ENCODE measurements around the gene ERG. TPM values are rescaled to one million over a fixed set of nuclear protein-coding genes. Genes with fewer than 3 reads are reported as not detected.

The ERG gene
- polyA plus RNA-seq, 1 of the 3 experiments (the other 2 are of a cell fraction) = not detected

DNA sequence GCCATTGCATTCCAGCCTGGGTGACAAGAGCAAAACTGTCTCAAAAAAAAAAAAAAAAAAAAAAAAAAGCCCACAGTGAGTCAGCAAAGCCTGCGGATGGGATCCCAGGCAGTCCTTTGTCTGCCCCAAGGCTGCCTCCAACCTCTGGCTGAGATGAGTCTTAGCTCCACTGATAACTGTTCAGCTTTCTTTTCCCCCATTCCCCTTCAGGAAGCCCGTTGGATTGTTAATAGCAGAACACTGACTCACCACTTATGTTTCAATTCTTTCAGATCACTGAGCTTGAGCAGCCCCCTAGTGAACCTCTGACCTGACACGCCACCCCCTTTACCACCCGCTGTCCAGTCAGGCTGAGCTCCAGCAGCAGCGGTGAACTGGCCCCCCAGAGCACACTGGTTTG, 57.5 kb downstream of the ERG start:
- Histone ChIP-seq H4K20me1 (ENCODE audit: insufficient read depth) (no peaks in the 10 kb centered on the region), H3K79me2 (ENCODE audit: insufficient read depth) (no peaks in the 10 kb centered on the region), H3K4me3 (ENCODE audit: low read depth in 2 of 2, low read length in 1 of 2) (no peak overlapping the region), H3K27ac (ENCODE audit: low read depth in 2 of 2, low read length in 1 of 2) (peak overlapping the region; percentile 2 to 93; a peak in 3 of 4 replicates), H3K9me2 (no peaks in the 10 kb centered on the region), H2AFZ (ENCODE audit: low read depth) (peak overlapping the region; percentile 52; the same call in 1 of the 2 replicates), H3F3A (replicated peaks; ENCODE audit: insufficient read depth) (peaks cover 28% of the 10 kb centered on the region), H3K4me1 (ENCODE audit: control insufficient read depth in 1 of 2, insufficient read depth in 2 of 2, low read depth in 1 of 2, low read length in 1 of 2) (peaks cover 17 to 26% of the 10 kb centered on the region in 2 experiments; a peak in 3 of 4 replicates), H3K27me3 (ENCODE audit: insufficient read depth) (no peaks in the 10 kb centered on the region), H3K9ac (peak overlapping the region; percentile 46; the same call in 1 of the 2 replicates), H3K36me3 (replicated peaks in 1 of 2; ENCODE audit: control insufficient read depth in 1 of 2, insufficient read depth in 2 of 2, low read length in 1 of 2) (no peaks in the 10 kb centered on the region), H3K9me3 (no peaks in the 10 kb centered on the region), H3K4me2 (peak overlapping the region; percentile 19; the same call in 1 of the 2 replicates)
- ChIA-PET POLR2A (no interaction called here), CTCF (no interaction called here)
- WGBS (ENCODE audit: low lambda C conversion rate) = 3% methylated on average over 5 of the region's 5 CpGs
- no peak for DNase-seq
- TF ChIP-seq GABPA (IDR thresholded peaks at IDR 0.05; ENCODE audit: low read depth) (no peak), JUND (IDR thresholded peaks at IDR 0.05) (peak; percentile 77), ELF1 (IDR thresholded peaks at IDR 0.05) (no peak), NFIC (IDR thresholded peaks at IDR 0.05; ENCODE audit: borderline replicate concordance) (peak; percentile 46), POLR2AphosphoS5 (IDR thresholded peaks at IDR 0.05; ENCODE audit: low read depth, low read length) (peak; percentile 27; the same call in 1 of the 2 replicates), EP300 (IDR thresholded peaks at IDR 0.05; ENCODE audit: borderline replicate concordance in 1 of 2, low read depth in 1 of 2, low read length in 1 of 2) (peak in 1 of 2 experiments; percentile 89; a peak in 1 of 4 replicates), FOXM1 (IDR thresholded peaks at IDR 0.05; ENCODE audit: low read depth) (0 out of 2 replicates have a peak, but pooled peaks have one; percentile 52), TEAD4 (IDR thresholded peaks at IDR 0.05; ENCODE audit: borderline replicate concordance, insufficient read depth) (peak; percentile 27; the same call in 1 of the 2 replicates), TCF12 (IDR thresholded peaks at IDR 0.05) (peak; percentile 87), RXRA (IDR thresholded peaks at IDR 0.05; ENCODE audit: borderline replicate concordance, low read depth) (peak; percentile 96; the same call in 1 of the 2 replicates), FOSL2 (IDR thresholded peaks at IDR 0.05; ENCODE audit: borderline replicate concordance, low read depth) (peak; percentile 65), RFX5 (IDR thresholded peaks at IDR 0.05; ENCODE audit: low read length) (no peak)
- TF ChIP-seq, protein P1, sequence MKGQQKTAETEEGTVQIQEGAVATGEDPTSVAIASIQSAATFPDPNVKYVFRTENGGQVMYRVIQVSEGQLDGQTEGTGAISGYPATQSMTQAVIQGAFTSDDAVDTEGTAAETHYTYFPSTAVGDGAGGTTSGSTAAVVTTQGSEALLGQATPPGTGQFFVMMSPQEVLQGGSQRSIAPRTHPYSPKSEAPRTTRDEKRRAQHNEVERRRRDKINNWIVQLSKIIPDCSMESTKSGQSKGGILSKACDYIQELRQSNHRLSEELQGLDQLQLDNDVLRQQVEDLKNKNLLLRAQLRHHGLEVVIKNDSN (IDR thresholded peaks at IDR 0.05; ENCODE audit: borderline replicate concordance, low read depth) = no peak
- TF ChIP-seq, protein P2, sequence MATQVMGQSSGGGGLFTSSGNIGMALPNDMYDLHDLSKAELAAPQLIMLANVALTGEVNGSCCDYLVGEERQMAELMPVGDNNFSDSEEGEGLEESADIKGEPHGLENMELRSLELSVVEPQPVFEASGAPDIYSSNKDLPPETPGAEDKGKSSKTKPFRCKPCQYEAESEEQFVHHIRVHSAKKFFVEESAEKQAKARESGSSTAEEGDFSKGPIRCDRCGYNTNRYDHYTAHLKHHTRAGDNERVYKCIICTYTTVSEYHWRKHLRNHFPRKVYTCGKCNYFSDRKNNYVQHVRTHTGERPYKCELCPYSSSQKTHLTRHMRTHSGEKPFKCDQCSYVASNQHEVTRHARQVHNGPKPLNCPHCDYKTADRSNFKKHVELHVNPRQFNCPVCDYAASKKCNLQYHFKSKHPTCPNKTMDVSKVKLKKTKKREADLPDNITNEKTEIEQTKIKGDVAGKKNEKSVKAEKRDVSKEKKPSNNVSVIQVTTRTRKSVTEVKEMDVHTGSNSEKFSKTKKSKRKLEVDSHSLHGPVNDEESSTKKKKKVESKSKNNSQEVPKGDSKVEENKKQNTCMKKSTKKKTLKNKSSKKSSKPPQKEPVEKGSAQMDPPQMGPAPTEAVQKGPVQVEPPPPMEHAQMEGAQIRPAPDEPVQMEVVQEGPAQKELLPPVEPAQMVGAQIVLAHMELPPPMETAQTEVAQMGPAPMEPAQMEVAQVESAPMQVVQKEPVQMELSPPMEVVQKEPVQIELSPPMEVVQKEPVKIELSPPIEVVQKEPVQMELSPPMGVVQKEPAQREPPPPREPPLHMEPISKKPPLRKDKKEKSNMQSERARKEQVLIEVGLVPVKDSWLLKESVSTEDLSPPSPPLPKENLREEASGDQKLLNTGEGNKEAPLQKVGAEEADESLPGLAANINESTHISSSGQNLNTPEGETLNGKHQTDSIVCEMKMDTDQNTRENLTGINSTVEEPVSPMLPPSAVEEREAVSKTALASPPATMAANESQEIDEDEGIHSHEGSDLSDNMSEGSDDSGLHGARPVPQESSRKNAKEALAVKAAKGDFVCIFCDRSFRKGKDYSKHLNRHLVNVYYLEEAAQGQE (IDR thresholded peaks at IDR 0.05; ENCODE audit: low read depth, low read length) = no peak; the same call in 1 of the 2 replicates
- TF ChIP-seq, protein P3, sequence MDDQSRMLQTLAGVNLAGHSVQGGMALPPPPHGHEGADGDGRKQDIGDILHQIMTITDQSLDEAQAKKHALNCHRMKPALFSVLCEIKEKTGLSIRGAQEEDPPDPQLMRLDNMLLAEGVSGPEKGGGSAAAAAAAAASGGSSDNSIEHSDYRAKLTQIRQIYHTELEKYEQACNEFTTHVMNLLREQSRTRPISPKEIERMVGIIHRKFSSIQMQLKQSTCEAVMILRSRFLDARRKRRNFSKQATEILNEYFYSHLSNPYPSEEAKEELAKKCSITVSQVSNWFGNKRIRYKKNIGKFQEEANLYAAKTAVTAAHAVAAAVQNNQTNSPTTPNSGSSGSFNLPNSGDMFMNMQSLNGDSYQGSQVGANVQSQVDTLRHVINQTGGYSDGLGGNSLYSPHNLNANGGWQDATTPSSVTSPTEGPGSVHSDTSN (IDR thresholded peaks at IDR 0.05) = peak; percentile 71
